ENCODE measurements around the gene OS9. TPM values are rescaled to one million over a fixed set of nuclear protein-coding genes. Genes with fewer than 3 reads are reported as not detected.

OS9 gene
- polyA plus RNA-seq, 2 of the 4 experiments (the other 2 are of a cell fraction): 128 to 183 TPM

- Histone ChIP-seq H3K4me3 (no peak overlapping the region), H3K4me2 (no peak overlapping the region), H3K27ac (no peak overlapping the region), H3K9me3 (no peaks in the 10 kb centered on the region), H3K4me1 (no peaks in the 10 kb centered on the region)
- ATAC-seq (no peak), FAIRE-seq (no peak), DNase-seq (ENCODE audit: low read depth in 1 of 2, low spot score in 1 of 2) (no peak)
- TF ChIP-seq GATA3 (IDR thresholded peaks at IDR 0.05; ENCODE audit: borderline replicate concordance) (no peak), RARB (CRISPR knock-in tag; IDR thresholded peaks at IDR 0.05) (no peak), BHLHE40 (IDR thresholded peaks at IDR 0.05; ENCODE audit: low read depth, low read length) (no peak), SREBF2 (IDR thresholded peaks at IDR 0.05) (no peak), USF2 (IDR thresholded peaks at IDR 0.05) (no peak), RNF2 (IDR thresholded peaks at IDR 0.05; ENCODE audit: borderline replicate concordance, low read depth) (no peak)
- WGBS (ENCODE audit: missing lambda C conversion rate): 93% methylated on average over 22 of the region's 22 CpGs
- CTCF ChIA-PET: interaction anchor here (0.7 to 13.8 kb wide), 9 partner anchors 8 to 134 kb away, joined by 3 to 242 read pairs (median 4); partner anchors contain the start of gene AGAP2
- POLR2A ChIA-PET: no interaction called here
These were observed 24.1 kb downstream of the OS9 start for GRCh38 chr12:57717846-57718640.

- Histone ChIP-seq H3K4me1 (0 out of 3 replicates have a peak, but pooled peaks cover 5% of the 10 kb centered on the region), H3K9me3 (no peaks in the 10 kb centered on the region), H3K4me2 (no peak overlapping the region), H3K4me3 (no peak overlapping the region), H3K27ac (no peak overlapping the region)
- TF ChIP-seq EP300 (IDR thresholded peaks at IDR 0.05) (no peak), CHD2 (IDR thresholded peaks at IDR 0.05; ENCODE audit: low read length, partially characterized antibody) (no peak), GATA3 (IDR thresholded peaks at IDR 0.05; ENCODE audit: borderline replicate concordance) (no peak), EHMT2 (IDR thresholded peaks at IDR 0.05; ENCODE audit: low read depth) (no peak), MAZ (IDR thresholded peaks at IDR 0.05; ENCODE audit: borderline replicate concordance, low read depth, low read length) (no peak), BCL3 (IDR thresholded peaks at IDR 0.05) (no peak), KDM1A (IDR thresholded peaks at IDR 0.05; ENCODE audit: low read depth) (no peak), RAD21 (conservative IDR thresholded peaks at IDR 0.05 in 1 of 2, IDR thresholded peaks at IDR 0.05 in 1 of 2) (no peak), SREBF2 (IDR thresholded peaks at IDR 0.05) (no peak), HOXB13 (CRISPR knock-in tag; IDR thresholded peaks at IDR 0.05; ENCODE audit: low read depth) (no peak)
- ChIA-PET POLR2A (interaction anchor here (0.5 kb wide), 1 partner anchor 208 kb away, joined by 3 read pairs; no protein-coding TSS in a partner anchor), CTCF (interaction anchor here (0.5 to 13.8 kb wide), 9 partner anchors 11 to 186 kb away, joined by 3 to 242 read pairs (median 3); partner anchors contain the start of gene AGAP2)
- ATAC-seq: no peak
- no peak for DNase-seq (ENCODE audit: low read depth in 1 of 2, low spot score in 1 of 2)
- WGBS (ENCODE audit: missing lambda C conversion rate): 95% methylated on average over 15 of the region's 15 CpGs
- FAIRE-seq: no peak
These were observed 25.0 kb downstream of the OS9 start for GRCh38 chr12:57718641-57719528.

- 0 out of 3 replicates have a peak, but pooled peaks cover 5% of the 10 kb centered on the region for H3K4me1 ChIP-seq
- WGBS (ENCODE audit: missing lambda C conversion rate): 89% methylated on average over 20 of the region's 20 CpGs
- CTCF ChIA-PET: interaction anchor here (0.5 to 13.8 kb wide), 8 partner anchors 10 to 185 kb away, joined by 3 to 242 read pairs (median 4); partner anchors contain the start of gene AGAP2
- no peak for FAIRE-seq
- no peak overlapping the region for H3K4me2 ChIP-seq
- TF ChIP-seq ATOH8 (CRISPR knock-in tag; IDR thresholded peaks at IDR 0.05; ENCODE audit: low read depth) (no peak), HEYL (CRISPR knock-in tag; IDR thresholded peaks at IDR 0.05) (no peak)
- no peak for ATAC-seq
- no peaks in the 10 kb centered on the region for H3K9me3 ChIP-seq
- H3K4me3 ChIP-seq: no peak overlapping the region
- DNase-seq (ENCODE audit: low read depth in 1 of 2, low spot score in 1 of 2): no peak
- H3K27ac ChIP-seq: no peak overlapping the region
- POLR2A ChIA-PET: interaction anchor here (0.5 kb wide), 1 partner anchor 209 kb away, joined by 3 read pairs; no protein-coding TSS in a partner anchor
These were observed 26.1 kb downstream of the OS9 start for GRCh38 chr12:57719777-57720605.

Measured in A549 (cell line).